HEK293 (cell line): Measurements from ENCODE around the gene RHOT1.
A peak's percentile ranks its signal among the peaks of the same experiment; 100 is the strongest.
"Not testable (repeated sequence)": the region's sequence is repeated elsewhere in the genome, so short reads cannot be mapped to it uniquely, and the experiment has no call there.

Experiments used
- CTCF ChIP-seq: fragments of 450-650 bp; formaldehyde crosslinking; IDR thresholded peaks from 2 replicates; pipeline ENCODE4 v1.5.1; 2016; ENCODE audit warnings: missing biosample characterization, missing genetic modification characterization
- MZF1 ChIP-seq: fragments of 450-650 bp; formaldehyde crosslinking; IDR thresholded peaks from 2 replicates; pipeline ENCODE4 v1.5.1; 2017; ENCODE audit warnings: missing biosample characterization, missing genetic modification characterization, borderline replicate concordance
- PRDM6 ChIP-seq: fragments of 450-650 bp; formaldehyde crosslinking; IDR thresholded peaks from 2 replicates; pipeline ENCODE4 v1.5.1; 2017; ENCODE audit warnings: missing biosample characterization, missing genetic modification characterization
- ZNF274 ChIP-seq, 2 experiments: fragments of 200-500 bp in 1 of 2; fragments of 450-650 bp in 1 of 2; sonication (Bioruptor generic) in 1 of 2; formaldehyde crosslinking in 1 of 2; IDR thresholded peaks; 2 replicates each; pipeline versions ENCODE4 v1.5.1 to v1.6.1; 2014 to 2016; ENCODE audit warnings: borderline replicate concordance in 1 of 2, inconsistent platforms in 1 of 2, low read length in 1 of 2, missing biosample characterization in 1 of 2, missing genetic modification characterization in 1 of 2
- ZNF747 ChIP-seq: fragments of 450-650 bp; formaldehyde crosslinking; IDR thresholded peaks from 2 replicates; pipeline ENCODE4 v1.5.1; 2016; ENCODE audit warnings: missing biosample characterization, missing genetic modification characterization
- ZNF777 ChIP-seq: fragments of 450-650 bp; formaldehyde crosslinking; IDR thresholded peaks from 2 replicates; pipeline ENCODE4 v1.5.1; 2017; ENCODE audit warnings: missing biosample characterization, missing genetic modification characterization, borderline replicate concordance

GRCh38 chr17:32135497-32136117 lies 6.7 kb upstream of the RHOT1 start:
- not testable (repeated sequence) for TF ChIP-seq ZNF274 (IDR thresholded peaks at IDR 0.05; ENCODE audit: low read length); ZNF274 (tag by site-specific recombination; IDR thresholded peaks at IDR 0.05; ENCODE audit: borderline replicate concordance); ZNF777 (tag by site-specific recombination); CTCF (tag by site-specific recombination); ZNF747 (tag by site-specific recombination); PRDM6 (tag by site-specific recombination)
- peak; percentile 38 for TF ChIP-seq MZF1 (tag by site-specific recombination)
